Naive thymus-derived CD4-positive, alpha-beta T cell (primary cell): ENCODE measurements around the gene LCN10. TPM values are rescaled to one million over a fixed set of nuclear protein-coding genes. Genes with fewer than 3 reads are reported as not detected.

Source experiments
- ATAC-seq: fragments of 150-1000 bp; cut with Tn5 transposase; 2 replicates; pipeline ENCODE4 v1.10.0; 2021; ENCODE audit warnings: mild to moderate bottlenecking, moderate library complexity
- CTCF ChIA-PET: fragments of 350-600 bp; sonication (Branson Sonifier 250); formaldehyde crosslinking; loops from one replicate; lab custom pipeline; 2021; ENCODE audit warnings: antibody characterized with exemption; lab: Charles Lee
- POLR2A ChIA-PET: fragments of 350-600 bp; sonication (Branson Sonifier 250); formaldehyde crosslinking; loops from one replicate; lab custom pipeline; 2021; ENCODE audit warnings: antibody characterized with exemption, inconsistent platforms; lab: Charles Lee
- DNase-seq, 9 donors: peaks; one replicate each; pipeline versions ENCODE4 v3.0.0 to v3.0.0-alpha.2; 2020 to 2022; ENCODE audit warnings: mixed read lengths in 1 of 9
- H3K27ac ChIP-seq: one replicate; pipeline ENCODE4 v1.7.0; 2013; ENCODE audit warnings: mild to moderate bottlenecking, low read depth, low read length, moderate library complexity
- H3K27me3 ChIP-seq, 2 donors: one replicate each; pipeline ENCODE4 v1.7.0; 2013; ENCODE audit warnings: low read length in 2 of 2, mild to moderate bottlenecking in 2 of 2, moderate library complexity in 2 of 2; ENCODE audit not compliant: control insufficient read depth in 2 of 2, insufficient read depth in 2 of 2
- H3K36me3 ChIP-seq, 3 experiments: 1 replicate in 2 of 3; 2 replicates in 1 of 3; pipeline ENCODE4 v1.7.0; 2013; ENCODE audit warnings: low read length in 3 of 3, mild to moderate bottlenecking in 3 of 3, moderate library complexity in 1 of 3; ENCODE audit not compliant: insufficient read depth in 3 of 3, control insufficient read depth in 2 of 3
- H3K4me1 ChIP-seq, 2 donors: one replicate each; pipeline ENCODE4 v1.7.0; 2013; ENCODE audit warnings: low read length in 2 of 2, mild to moderate bottlenecking in 2 of 2, moderate library complexity in 1 of 2; ENCODE audit not compliant: control insufficient read depth in 2 of 2, insufficient read depth in 2 of 2
- H3K4me3 ChIP-seq: 2 replicates; pipeline ENCODE4 v1.7.0; 2013; ENCODE audit warnings: mild to moderate bottlenecking, low read length
- H3K9me3 ChIP-seq, 3 experiments: 1 replicate in 2 of 3; 2 replicates in 1 of 3; pipeline ENCODE4 v1.7.0; 2013; ENCODE audit warnings: low read length in 3 of 3; ENCODE audit not compliant: control insufficient read depth in 2 of 3
- H3K27ac Mint-ChIP-seq, 9 donors: one replicate each; pipeline ENCODE4 v1.8.0; 2020 to 2022; ENCODE audit warnings: mixed read lengths in 9 of 9, mild to moderate bottlenecking in 8 of 9, moderate library complexity in 5 of 9, inconsistent platforms in 2 of 9
- H3K27me3 Mint-ChIP-seq, 5 donors: one replicate each; pipeline ENCODE4 v1.8.0; 2021 to 2022; ENCODE audit warnings: mixed read lengths in 5 of 5, mild to moderate bottlenecking in 1 of 5
- H3K36me3 Mint-ChIP-seq, 5 donors: one replicate each; pipeline ENCODE4 v1.8.0; 2020 to 2022; ENCODE audit warnings: mixed read lengths in 5 of 5, mild to moderate bottlenecking in 3 of 5, inconsistent platforms in 1 of 5
- H3K4me1 Mint-ChIP-seq, 7 donors: one replicate each; pipeline ENCODE4 v1.8.0; 2020 to 2022; ENCODE audit warnings: mixed read lengths in 7 of 7, mild to moderate bottlenecking in 3 of 7, inconsistent platforms in 1 of 7
- H3K4me3 Mint-ChIP-seq, 10 donors: one replicate each; pipeline ENCODE4 v1.8.0; 2020 to 2022; ENCODE audit warnings: mild to moderate bottlenecking in 10 of 10, mixed read lengths in 10 of 10, moderate library complexity in 6 of 10, inconsistent platforms in 2 of 10
- H3K9me3 Mint-ChIP-seq, 11 donors: one replicate each; pipeline ENCODE4 v1.8.0; 2020 to 2022; ENCODE audit warnings: mixed read lengths in 11 of 11, mild to moderate bottlenecking in 4 of 11, inconsistent platforms in 1 of 11, moderate library complexity in 1 of 11
- intact Hi-C, 2 donors: fragments of 100-400 bp; cut with micrococcal nuclease; formaldehyde crosslinking; loops; one replicate each; pipeline ENCODE4 v1.15.1; 2023
- polyA plus RNA-seq, 2 donors: library from polyadenylated mRNA; unstranded; fragments of 300-500 nt; fragmentation: Illumina TruSeq; gene quantifications; one replicate each; pipeline ENCODE4 v1.2.3, GENCODE V29; 2021
- total RNA-seq, 6 experiments: library from RNA in 5 of 6; stranded (reverse) in 5 of 6; gene quantifications; 1 replicate in 5 of 6; 2 replicates in 1 of 6; pipeline ENCODE4 v1.2.3 and lab custom pipeline; 2021 to 2026

Gene LCN10
- total and polyA plus RNA-seq, 7 experiments from 2014 or later = 0.34 to 3.2 (median 1.1) TPM; not detected in 1

GRCh38 chr9:136735812-136736480 is 6.8 kb downstream of the LCN10 start:
- Histone ChIP-seq H3K4me3 (no peak overlapping the region), H3K4me1 (no peaks in the 10 kb centered on the region), H3K36me3 (no peaks in the 10 kb centered on the region), H3K9me3 (no peaks in the 10 kb centered on the region), H3K27me3 (no peaks in the 10 kb centered on the region), H3K27ac (no peak overlapping the region)
- no peak for DNase-seq
- H3K27ac Mint-ChIP-seq = no peak overlapping the region
- H3K4me3 Mint-ChIP-seq = no peak overlapping the region
- CTCF ChIA-PET = interaction anchor here (0.6 kb wide), 1 partner anchor 420 kb away, joined by 3 read pairs; no protein-coding TSS in a partner anchor
- H3K27me3 Mint-ChIP-seq = peaks cover 0 to 4% (median 0%) of the 10 kb centered on the region in 5 donors
- H3K36me3 Mint-ChIP-seq = no peaks in the 10 kb centered on the region
- ATAC-seq = no peak
- intact Hi-C loops = no loop called here
- no peaks in the 10 kb centered on the region for H3K9me3 Mint-ChIP-seq
- POLR2A ChIA-PET = no interaction called here
- peaks cover 0 to 3% (median 0%) of the 10 kb centered on the region in 7 donors for H3K4me1 Mint-ChIP-seq

GRCh38 chr9:136734837-136735496 is 7.8 kb downstream of the LCN10 start:
- H3K27me3 Mint-ChIP-seq = peaks cover 0 to 4% (median 0%) of the 10 kb centered on the region in 5 donors
- Histone ChIP-seq H3K36me3 (no peaks in the 10 kb centered on the region), H3K4me1 (no peaks in the 10 kb centered on the region), H3K9me3 (no peaks in the 10 kb centered on the region), H3K27ac (no peak overlapping the region), H3K27me3 (no peaks in the 10 kb centered on the region), H3K4me3 (no peak overlapping the region)
- DNase-seq (no peak), ATAC-seq (no peak)
- ChIA-PET CTCF (no interaction called here), POLR2A (no interaction called here)
- H3K36me3 Mint-ChIP-seq = no peaks in the 10 kb centered on the region
- H3K4me3 Mint-ChIP-seq = no peak overlapping the region
- H3K27ac Mint-ChIP-seq = no peak overlapping the region
- H3K9me3 Mint-ChIP-seq = no peaks in the 10 kb centered on the region
- peaks cover 0 to 3% (median 0%) of the 10 kb centered on the region in 7 donors for H3K4me1 Mint-ChIP-seq
- intact Hi-C loops = no loop called here

GRCh38 chr9:136733611-136734010 is 9.1 kb downstream of the LCN10 start:
- Histone ChIP-seq H3K4me1 (no peaks in the 10 kb centered on the region), H3K9me3 (no peaks in the 10 kb centered on the region), H3K4me3 (no peak overlapping the region), H3K36me3 (no peaks in the 10 kb centered on the region), H3K27me3 (no peaks in the 10 kb centered on the region), H3K27ac (no peak overlapping the region)
- ATAC-seq (no peak), DNase-seq (no peak)
- no peaks in the 10 kb centered on the region for H3K36me3 Mint-ChIP-seq
- peaks cover 0 to 6% (median 0%) of the 10 kb centered on the region in 5 donors for H3K27me3 Mint-ChIP-seq
- H3K27ac Mint-ChIP-seq = no peak overlapping the region
- POLR2A ChIA-PET = no interaction called here
- no peak overlapping the region for H3K4me3 Mint-ChIP-seq
- CTCF ChIA-PET = no interaction called here
- no peaks in the 10 kb centered on the region for H3K9me3 Mint-ChIP-seq
- H3K4me1 Mint-ChIP-seq = peaks cover 0 to 10% (median 0%) of the 10 kb centered on the region in 7 donors
- intact Hi-C loops = no loop called here

GRCh38 chr9:136732444-136733178 is 10.1 kb downstream of the LCN10 start:
- Mint-ChIP-seq H3K9me3 (peaks cover 0 to 1% (median 0%) of the 10 kb centered on the region in 11 donors), H3K4me3 (no peak overlapping the region), H3K4me1 (peaks cover 0 to 11% (median under 1%) of the 10 kb centered on the region in 7 donors), H3K36me3 (no peaks in the 10 kb centered on the region), H3K27ac (no peak overlapping the region), H3K27me3 (peaks cover 0 to 5% (median 0%) of the 10 kb centered on the region in 5 donors)
- CTCF ChIA-PET = no interaction called here
- Histone ChIP-seq H3K4me3 (no peak overlapping the region), H3K4me1 (no peaks in the 10 kb centered on the region), H3K27ac (no peak overlapping the region), H3K9me3 (no peaks in the 10 kb centered on the region), H3K27me3 (no peaks in the 10 kb centered on the region), H3K36me3 (no peaks in the 10 kb centered on the region)
- POLR2A ChIA-PET = no interaction called here
- no peak for ATAC-seq
- DNase-seq = no peak
- intact Hi-C loops = no loop called here

GRCh38 chr9:136729926-136730325 is 12.8 kb downstream of the LCN10 start:
- H3K9me3 Mint-ChIP-seq = peaks cover 0 to 6% (median 0%) of the 10 kb centered on the region in 11 donors
- DNase-seq = no peak

GRCh38 chr9:136729144-136729543 is 13.6 kb downstream of the LCN10 start:
- CTCF ChIA-PET = interaction anchor here (0.9 to 2.7 kb wide), 4 partner anchors 13 to 318 kb away, joined by 3 to 8 read pairs (median 3); no protein-coding TSS in a partner anchor
- DNase-seq (no peak), ATAC-seq (no peak)
- Mint-ChIP-seq H3K27ac (peak overlapping the region in 1 of 9 donors; percentile 19), H3K9me3 (peaks cover 0 to 6% (median 0%) of the 10 kb centered on the region in 11 donors), H3K36me3 (peaks cover 0 to 12% (median 11%) of the 10 kb centered on the region in 5 donors), H3K4me1 (peaks cover 12 to 33% (median 26%) of the 10 kb centered on the region in 7 donors), H3K4me3 (peak overlapping the region; percentile 39 to 99 (median 49)), H3K27me3 (peaks cover 0 to 5% (median 0%) of the 10 kb centered on the region in 5 donors)
- POLR2A ChIA-PET = interaction anchor here (0.9 to 3.8 kb wide), 6 partner anchors 12 to 511 kb away, joined by 3 to 19 read pairs (median 4); no protein-coding TSS in a partner anchor
- H3K36me3 ChIP-seq = peaks cover 9 to 22% (median 13%) of the 10 kb centered on the region in 3 experiments
- no peaks in the 10 kb centered on the region for H3K9me3 ChIP-seq
- peaks cover 16 to 17% of the 10 kb centered on the region in 2 donors for H3K4me1 ChIP-seq
- H3K27me3 ChIP-seq = no peaks in the 10 kb centered on the region
- intact Hi-C loops = loop anchor here (2.0 to 5.0 kb wide), 5 partner anchors 28 to 247 kb away; partner anchors contain the start of genes AGPAT2 (in 2 of the 2), NOTCH1 (in 1 of the 2) and SEC16A (in 1 of the 2)
- H3K27ac ChIP-seq = no peak overlapping the region
- H3K4me3 ChIP-seq = no peak overlapping the region

More at GRCh38 chr9:136729926-136730325, 12.8 kb downstream of the LCN10 start:
- peaks cover 0 to 9% (median 7%) of the 10 kb centered on the region in 5 donors for H3K36me3 Mint-ChIP-seq
- Histone ChIP-seq H3K4me1 (peaks cover 16 to 17% of the 10 kb centered on the region in 2 donors), H3K9me3 (no peaks in the 10 kb centered on the region), H3K27ac (no peak overlapping the region), H3K4me3 (no peak overlapping the region), H3K36me3 (peaks cover 9 to 14% (median 13%) of the 10 kb centered on the region in 3 experiments), H3K27me3 (no peaks in the 10 kb centered on the region)
- CTCF ChIA-PET = interaction anchor here (0.9 to 2.7 kb wide), 4 partner anchors 12 to 317 kb away, joined by 3 to 8 read pairs (median 3); no protein-coding TSS in a partner anchor
- peaks cover 12 to 28% (median 21%) of the 10 kb centered on the region in 7 donors for H3K4me1 Mint-ChIP-seq
- H3K27ac Mint-ChIP-seq = peak overlapping the region in 1 of 9 donors; percentile 84
- intact Hi-C loops = loop anchor here (2.0 to 5.0 kb wide), 5 partner anchors 29 to 248 kb away; partner anchors contain the start of genes AGPAT2 (in 2 of the 2), NOTCH1 (in 1 of the 2) and SEC16A (in 1 of the 2)
- H3K4me3 Mint-ChIP-seq = peak overlapping the region; percentile 30 to 99 (median 48)
- peaks cover 0 to 5% (median 0%) of the 10 kb centered on the region in 5 donors for H3K27me3 Mint-ChIP-seq
- ATAC-seq = no peak
- POLR2A ChIA-PET = interaction anchor here (3.8 kb wide), 2 partner anchors 12 to 30 kb away, joined by 14 to 19 read pairs; no protein-coding TSS in a partner anchor
